IMR-90 (cell line): Measurements from ENCODE around the gene SOX9.

ENCODE experiments used
- CEBPB ChIP-seq: IDR thresholded peaks from 2 replicates; pipeline ENCODE4 v1.6.1; 2012; ENCODE audit warnings: low read depth, low read length, improper control_type of control experiment
- FOS ChIP-seq: fragments of 150-350 bp; IDR thresholded peaks from 2 replicates; pipeline ENCODE4 v1.6.1; 2016; ENCODE audit warnings: low read depth, low read length
- MAFK ChIP-seq: IDR thresholded peaks from 2 replicates; pipeline ENCODE4 v1.6.1; 2012; ENCODE audit warnings: low read depth, low read length, improper control_type of control experiment
- MAZ ChIP-seq: IDR thresholded peaks from 2 replicates; pipeline ENCODE4 v1.6.1; 2012; ENCODE audit warnings: low read depth, mild to moderate bottlenecking, low read length, improper control_type of control experiment, moderate library complexity, borderline replicate concordance
- MXI1 ChIP-seq: IDR thresholded peaks from 2 replicates; pipeline ENCODE4 v1.6.1; 2012; ENCODE audit warnings: low read depth, mild to moderate bottlenecking, low read length, moderate library complexity, borderline replicate concordance
- POLR2A ChIP-seq: IDR thresholded peaks from 2 replicates; pipeline ENCODE4 v1.6.1; 2012; ENCODE audit warnings: mild to moderate bottlenecking, low read depth, low read length
- RAD21 ChIP-seq: IDR thresholded peaks from 2 replicates; pipeline ENCODE4 v1.6.1; 2012; ENCODE audit warnings: low read length, improper control_type of control experiment
- RFX5 ChIP-seq: IDR thresholded peaks from 2 replicates; pipeline ENCODE4 v1.8.0; 2012; ENCODE audit warnings: low read depth, mild to moderate bottlenecking, low read length, moderate library complexity
- SMC3 ChIP-seq: fragments of 150-350 bp; IDR thresholded peaks from 2 replicates; pipeline ENCODE4 v1.6.1; 2016; ENCODE audit warnings: low read depth, mild to moderate bottlenecking, antibody characterized with exemption, low read length, moderate library complexity
- TF ChIP-seq, protein P1 (sequence below): conservative IDR thresholded peaks from 2 replicates; pipeline ENCODE4 v1.5.1; 2012; ENCODE audit warnings: mild to moderate bottlenecking, low read depth, low read length, improper control_type of control experiment
- TF ChIP-seq, protein P2 (sequence below): fragments of 150-350 bp; IDR thresholded peaks from 2 replicates; pipeline ENCODE4 v1.6.1; 2017; ENCODE audit warnings: mild to moderate bottlenecking, antibody characterized with exemption, low read length, low read depth
- TF ChIP-seq, protein P3 (sequence below): fragments of 150-350 bp; IDR thresholded peaks from 2 replicates; pipeline ENCODE4 v1.6.1; 2016; ENCODE audit warnings: low read depth, mild to moderate bottlenecking, low read length, moderate library complexity, borderline replicate concordance

DNA sequence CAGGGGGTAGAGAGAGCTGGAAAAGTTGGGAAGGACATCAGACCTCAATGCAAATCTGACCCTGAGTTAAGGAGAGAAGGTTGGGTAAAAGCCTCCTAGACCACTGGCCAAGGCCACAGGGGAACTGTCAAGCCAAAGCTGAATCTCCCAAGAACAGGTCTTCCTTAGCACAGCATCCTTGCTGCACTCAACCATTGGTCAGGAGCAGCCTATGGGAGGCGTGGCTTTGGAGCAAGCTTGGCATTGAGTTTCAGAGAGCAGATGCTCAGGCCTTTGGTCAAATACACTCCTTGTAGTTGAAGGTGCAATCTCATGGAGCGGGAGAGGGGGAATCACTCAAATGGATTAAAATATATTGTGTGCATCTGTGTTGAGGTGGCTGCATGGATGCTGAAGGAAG is 21.8 kb downstream of the SOX9 start:
- TF ChIP-seq, protein P1, sequence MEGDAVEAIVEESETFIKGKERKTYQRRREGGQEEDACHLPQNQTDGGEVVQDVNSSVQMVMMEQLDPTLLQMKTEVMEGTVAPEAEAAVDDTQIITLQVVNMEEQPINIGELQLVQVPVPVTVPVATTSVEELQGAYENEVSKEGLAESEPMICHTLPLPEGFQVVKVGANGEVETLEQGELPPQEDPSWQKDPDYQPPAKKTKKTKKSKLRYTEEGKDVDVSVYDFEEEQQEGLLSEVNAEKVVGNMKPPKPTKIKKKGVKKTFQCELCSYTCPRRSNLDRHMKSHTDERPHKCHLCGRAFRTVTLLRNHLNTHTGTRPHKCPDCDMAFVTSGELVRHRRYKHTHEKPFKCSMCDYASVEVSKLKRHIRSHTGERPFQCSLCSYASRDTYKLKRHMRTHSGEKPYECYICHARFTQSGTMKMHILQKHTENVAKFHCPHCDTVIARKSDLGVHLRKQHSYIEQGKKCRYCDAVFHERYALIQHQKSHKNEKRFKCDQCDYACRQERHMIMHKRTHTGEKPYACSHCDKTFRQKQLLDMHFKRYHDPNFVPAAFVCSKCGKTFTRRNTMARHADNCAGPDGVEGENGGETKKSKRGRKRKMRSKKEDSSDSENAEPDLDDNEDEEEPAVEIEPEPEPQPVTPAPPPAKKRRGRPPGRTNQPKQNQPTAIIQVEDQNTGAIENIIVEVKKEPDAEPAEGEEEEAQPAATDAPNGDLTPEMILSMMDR = no peak
- TF ChIP-seq POLR2A = no peak
- TF ChIP-seq FOS = no peak
- no peak for TF ChIP-seq CEBPB
- no peak for TF ChIP-seq MXI1
- TF ChIP-seq MAFK = no peak
- TF ChIP-seq MAZ = no peak
- TF ChIP-seq, protein P2, sequence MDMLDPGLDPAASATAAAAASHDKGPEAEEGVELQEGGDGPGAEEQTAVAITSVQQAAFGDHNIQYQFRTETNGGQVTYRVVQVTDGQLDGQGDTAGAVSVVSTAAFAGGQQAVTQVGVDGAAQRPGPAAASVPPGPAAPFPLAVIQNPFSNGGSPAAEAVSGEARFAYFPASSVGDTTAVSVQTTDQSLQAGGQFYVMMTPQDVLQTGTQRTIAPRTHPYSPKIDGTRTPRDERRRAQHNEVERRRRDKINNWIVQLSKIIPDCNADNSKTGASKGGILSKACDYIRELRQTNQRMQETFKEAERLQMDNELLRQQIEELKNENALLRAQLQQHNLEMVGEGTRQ = no peak
- TF ChIP-seq, protein P3, sequence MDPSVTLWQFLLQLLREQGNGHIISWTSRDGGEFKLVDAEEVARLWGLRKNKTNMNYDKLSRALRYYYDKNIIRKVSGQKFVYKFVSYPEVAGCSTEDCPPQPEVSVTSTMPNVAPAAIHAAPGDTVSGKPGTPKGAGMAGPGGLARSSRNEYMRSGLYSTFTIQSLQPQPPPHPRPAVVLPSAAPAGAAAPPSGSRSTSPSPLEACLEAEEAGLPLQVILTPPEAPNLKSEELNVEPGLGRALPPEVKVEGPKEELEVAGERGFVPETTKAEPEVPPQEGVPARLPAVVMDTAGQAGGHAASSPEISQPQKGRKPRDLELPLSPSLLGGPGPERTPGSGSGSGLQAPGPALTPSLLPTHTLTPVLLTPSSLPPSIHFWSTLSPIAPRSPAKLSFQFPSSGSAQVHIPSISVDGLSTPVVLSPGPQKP = no peak
- no peak for TF ChIP-seq RAD21
- TF ChIP-seq SMC3 = no peak
- TF ChIP-seq RFX5 = no peak
